ENCODE results near the gene GLIS1. TPM values are rescaled to one million over a fixed set of nuclear protein-coding genes. Genes with fewer than 3 reads are reported as not detected.

Gene GLIS1
- total RNA-seq, 1 experiment from 2014 or later, result 0.24 TPM

DNA sequence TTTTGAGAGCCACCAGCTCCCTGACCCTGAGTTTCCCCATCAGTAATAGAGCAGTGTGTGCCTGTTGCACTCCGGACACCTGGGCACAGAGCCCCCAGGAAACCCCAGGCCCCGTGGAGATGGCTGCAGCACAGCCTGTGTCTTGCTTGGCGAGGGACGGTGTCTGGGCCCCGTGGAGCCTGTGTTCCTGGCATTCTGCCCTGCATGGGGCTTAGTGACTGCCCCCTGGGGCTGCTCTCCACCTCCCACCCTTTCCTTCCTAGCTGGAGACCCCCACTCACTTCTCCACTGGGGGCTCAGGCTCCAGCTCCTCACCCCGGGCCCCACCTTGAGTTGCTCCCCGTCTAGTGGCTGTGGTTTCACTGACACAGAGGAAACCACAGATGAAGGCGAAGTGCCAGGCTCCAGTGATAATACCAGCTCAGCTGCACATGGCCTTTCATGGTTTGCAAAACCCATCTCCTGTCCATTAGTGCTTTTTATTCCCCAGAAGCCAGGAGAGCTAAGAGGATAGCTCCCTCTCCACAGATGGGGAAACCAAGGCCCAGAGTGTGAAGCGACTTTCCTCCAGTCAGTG is 240.3 kb downstream of the GLIS1 start:
- no peak overlapping the region for H3K4me3 Mint-ChIP-seq
- DNase-seq (ENCODE audit: low spot score) (no peak), ATAC-seq (no peak)
- TF ChIP-seq ATF6 (CRISPR knock-in tag; IDR thresholded peaks at IDR 0.05) (no peak), TCF7 (CRISPR knock-in tag; IDR thresholded peaks at IDR 0.05; ENCODE audit: low read depth) (no peak), E2F4 (CRISPR knock-in tag; IDR thresholded peaks at IDR 0.05; ENCODE audit: borderline replicate concordance, low read depth) (no peak), KAT7 (CRISPR knock-in tag; IDR thresholded peaks at IDR 0.05; ENCODE audit: borderline replicate concordance) (no peak), TP53 (CRISPR knock-in tag; IDR thresholded peaks at IDR 0.05) (no peak), MAX (CRISPR knock-in tag; IDR thresholded peaks at IDR 0.05) (no peak), NFE2L1 (CRISPR knock-in tag; IDR thresholded peaks at IDR 0.05) (no peak), NR1H2 (CRISPR knock-in tag; IDR thresholded peaks at IDR 0.05) (no peak), PRRX2 (CRISPR knock-in tag; IDR thresholded peaks at IDR 0.05) (no peak), ATF3 (CRISPR knock-in tag; conservative IDR thresholded peaks at IDR 0.05) (no peak), ESRRA (CRISPR knock-in tag; IDR thresholded peaks at IDR 0.05; ENCODE audit: borderline replicate concordance) (no peak), OVOL2 (CRISPR knock-in tag; IDR thresholded peaks at IDR 0.05; ENCODE audit: borderline replicate concordance) (no peak)
- TF ChIP-seq, protein P1, sequence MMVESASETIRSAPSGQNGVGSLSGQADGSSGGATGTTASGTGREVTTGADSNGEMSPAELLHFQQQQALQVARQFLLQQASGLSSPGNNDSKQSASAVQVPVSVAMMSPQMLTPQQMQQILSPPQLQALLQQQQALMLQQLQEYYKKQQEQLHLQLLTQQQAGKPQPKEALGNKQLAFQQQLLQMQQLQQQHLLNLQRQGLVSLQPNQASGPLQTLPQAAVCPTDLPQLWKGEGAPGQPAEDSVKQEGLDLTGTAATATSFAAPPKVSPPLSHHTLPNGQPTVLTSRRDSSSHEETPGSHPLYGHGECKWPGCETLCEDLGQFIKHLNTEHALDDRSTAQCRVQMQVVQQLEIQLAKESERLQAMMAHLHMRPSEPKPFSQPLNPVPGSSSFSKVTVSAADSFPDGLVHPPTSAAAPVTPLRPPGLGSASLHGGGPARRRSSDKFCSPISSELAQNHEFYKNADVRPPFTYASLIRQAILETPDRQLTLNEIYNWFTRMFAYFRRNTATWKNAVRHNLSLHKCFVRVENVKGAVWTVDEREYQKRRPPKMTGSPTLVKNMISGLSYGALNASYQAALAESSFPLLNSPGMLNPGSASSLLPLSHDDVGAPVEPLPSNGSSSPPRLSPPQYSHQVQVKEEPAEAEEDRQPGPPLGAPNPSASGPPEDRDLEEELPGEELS (CRISPR knock-in tag; IDR thresholded peaks at IDR 0.05), result no peak
- TF ChIP-seq, protein P2, sequence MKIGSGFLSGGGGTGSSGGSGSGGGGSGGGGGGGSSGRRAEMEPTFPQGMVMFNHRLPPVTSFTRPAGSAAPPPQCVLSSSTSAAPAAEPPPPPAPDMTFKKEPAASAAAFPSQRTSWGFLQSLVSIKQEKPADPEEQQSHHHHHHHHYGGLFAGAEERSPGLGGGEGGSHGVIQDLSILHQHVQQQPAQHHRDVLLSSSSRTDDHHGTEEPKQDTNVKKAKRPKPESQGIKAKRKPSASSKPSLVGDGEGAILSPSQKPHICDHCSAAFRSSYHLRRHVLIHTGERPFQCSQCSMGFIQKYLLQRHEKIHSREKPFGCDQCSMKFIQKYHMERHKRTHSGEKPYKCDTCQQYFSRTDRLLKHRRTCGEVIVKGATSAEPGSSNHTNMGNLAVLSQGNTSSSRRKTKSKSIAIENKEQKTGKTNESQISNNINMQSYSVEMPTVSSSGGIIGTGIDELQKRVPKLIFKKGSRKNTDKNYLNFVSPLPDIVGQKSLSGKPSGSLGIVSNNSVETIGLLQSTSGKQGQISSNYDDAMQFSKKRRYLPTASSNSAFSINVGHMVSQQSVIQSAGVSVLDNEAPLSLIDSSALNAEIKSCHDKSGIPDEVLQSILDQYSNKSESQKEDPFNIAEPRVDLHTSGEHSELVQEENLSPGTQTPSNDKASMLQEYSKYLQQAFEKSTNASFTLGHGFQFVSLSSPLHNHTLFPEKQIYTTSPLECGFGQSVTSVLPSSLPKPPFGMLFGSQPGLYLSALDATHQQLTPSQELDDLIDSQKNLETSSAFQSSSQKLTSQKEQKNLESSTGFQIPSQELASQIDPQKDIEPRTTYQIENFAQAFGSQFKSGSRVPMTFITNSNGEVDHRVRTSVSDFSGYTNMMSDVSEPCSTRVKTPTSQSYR (CRISPR knock-in tag; IDR thresholded peaks at IDR 0.05), result no peak
- H3K4me1 Mint-ChIP-seq, result peaks cover 13% of the 10 kb centered on the region
- ChIA-PET POLR2A (no interaction called here), CTCF (interaction anchor here (0.6 to 4.3 kb wide), 4 partner anchors 13 to 95 kb away, joined by 3 to 22 read pairs (median 3); no protein-coding TSS in a partner anchor)
- H3K36me3 Mint-ChIP-seq, result no peaks in the 10 kb centered on the region
- H3K27ac Mint-ChIP-seq, result no peak overlapping the region
- no peaks in the 10 kb centered on the region for H3K9me3 Mint-ChIP-seq
- no peaks in the 10 kb centered on the region for H3K27me3 Mint-ChIP-seq (ENCODE audit: low read depth)

- Mint-ChIP-seq H3K27ac (no peak overlapping the region), H3K4me3 (no peak overlapping the region), H3K36me3 (no peaks in the 10 kb centered on the region), H3K9me3 (no peaks in the 10 kb centered on the region), H3K4me1 (peaks cover 4% of the 10 kb centered on the region; the same call in 1 of the 2 replicates), H3K27me3 (ENCODE audit: low read depth) (no peaks in the 10 kb centered on the region)
- CTCF ChIA-PET, result interaction anchor here (1.3 kb wide), 1 partner anchor 9 kb away, joined by 4 read pairs; no protein-coding TSS in a partner anchor
- ATAC-seq, result no peak
- POLR2A ChIA-PET, result no interaction called here
- no peak for DNase-seq (ENCODE audit: low spot score)
- TF ChIP-seq, protein P1 (CRISPR knock-in tag; IDR thresholded peaks at IDR 0.05), result no peak
- TF ChIP-seq NFYB (CRISPR knock-in tag; conservative IDR thresholded peaks at IDR 0.05; ENCODE audit: low read depth) (no peak), MLX (CRISPR knock-in tag; IDR thresholded peaks at IDR 0.05) (no peak)
- TF ChIP-seq, protein P3, sequence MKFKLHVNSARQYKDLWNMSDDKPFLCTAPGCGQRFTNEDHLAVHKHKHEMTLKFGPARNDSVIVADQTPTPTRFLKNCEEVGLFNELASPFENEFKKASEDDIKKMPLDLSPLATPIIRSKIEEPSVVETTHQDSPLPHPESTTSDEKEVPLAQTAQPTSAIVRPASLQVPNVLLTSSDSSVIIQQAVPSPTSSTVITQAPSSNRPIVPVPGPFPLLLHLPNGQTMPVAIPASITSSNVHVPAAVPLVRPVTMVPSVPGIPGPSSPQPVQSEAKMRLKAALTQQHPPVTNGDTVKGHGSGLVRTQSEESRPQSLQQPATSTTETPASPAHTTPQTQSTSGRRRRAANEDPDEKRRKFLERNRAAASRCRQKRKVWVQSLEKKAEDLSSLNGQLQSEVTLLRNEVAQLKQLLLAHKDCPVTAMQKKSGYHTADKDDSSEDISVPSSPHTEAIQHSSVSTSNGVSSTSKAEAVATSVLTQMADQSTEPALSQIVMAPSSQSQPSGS (CRISPR knock-in tag; IDR thresholded peaks at IDR 0.05; ENCODE audit: borderline replicate concordance, low read depth), result no peak
Observed at GRCh38 chr1:53495633-53496345, 243.2 kb downstream of the GLIS1 start.
